ENCODE data around the gene DPYD. TPM values are rescaled to one million over a fixed set of nuclear protein-coding genes. Genes with fewer than 3 reads are reported as not detected.

The DPYD gene
- total and polyA plus RNA-seq, 9 of the 15 experiments (the other 6 are each of a cell fraction or from before 2014, with no cell fraction given), result 0.03 to 0.25 (median 0.08) TPM; not detected in 2

DNA sequence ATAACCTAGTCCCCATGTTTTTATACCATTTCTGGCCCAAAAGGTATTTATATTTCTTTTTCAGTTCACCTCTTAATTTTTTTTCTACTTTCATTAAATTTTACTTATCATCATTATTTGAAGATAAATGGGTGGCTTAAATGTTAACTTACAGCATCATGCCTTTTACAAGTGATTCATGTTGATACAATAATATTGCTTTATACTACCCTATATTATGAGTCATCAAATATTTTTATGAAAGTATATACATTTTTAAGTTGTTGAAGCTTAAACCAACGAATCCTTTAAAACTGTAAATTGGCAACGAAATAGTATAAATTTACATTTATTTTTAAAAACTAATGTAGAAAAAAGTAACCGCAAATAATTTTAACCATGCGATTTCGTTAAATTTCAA is 207.9 kb downstream of the DPYD start:
- no peak overlapping the region for H3K27ac ChIP-seq (ENCODE audit: extremely low read depth, low read depth, low read length)
- FAIRE-seq (no peak), ATAC-seq (no peak), DNase-seq (ENCODE audit: extremely low read depth in 1 of 4, low spot score in 3 of 4) (no peak)
- H3K9me3 ChIP-seq (replicated peaks; ENCODE audit: control insufficient read depth, insufficient read depth, low read depth, low read length), result 0 out of 2 replicates have a peak, but pooled peaks cover 1% of the 10 kb centered on the region
- H2AFZ ChIP-seq (ENCODE audit: low read depth, low read length), result no peak overlapping the region
- H3K4me1 ChIP-seq (replicated peaks in 1 of 2; ENCODE audit: control insufficient read depth in 2 of 2, insufficient read depth in 2 of 2, low read length in 2 of 2), result no peaks in the 10 kb centered on the region
- ChIA-PET POLR2A (no interaction called here), CTCF (ENCODE audit: low intra/inter-chr PET ratio) (no interaction called here)
- no peaks in the 10 kb centered on the region for H3K36me3 ChIP-seq (ENCODE audit: control insufficient read depth, insufficient read depth, low read length)
- intact Hi-C loops (cut with micrococcal nuclease) (no loop called here), in situ Hi-C loops (cut with MboI) (no loop called here)
- H3K79me2 ChIP-seq (ENCODE audit: control insufficient read depth, insufficient read depth, low read length), result no peaks in the 10 kb centered on the region
- no peaks in the 10 kb centered on the region for H3K27me3 ChIP-seq (ENCODE audit: control insufficient read depth in 2 of 2, insufficient read depth in 2 of 2, low read length in 2 of 2)
- 11% methylated on average over 5 of the region's 5 CpGs for WGBS (ENCODE audit: insufficient coverage, low coverage, missing lambda C conversion rate)
- TF ChIP-seq RUNX1 (IDR thresholded peaks at IDR 0.05; ENCODE audit: low read depth) (no peak), SREBF2 (CRISPR knock-in tag; IDR thresholded peaks at IDR 0.05) (no peak), C11orf30 (IDR thresholded peaks at IDR 0.05; ENCODE audit: low read depth) (no peak), SMARCC2 (IDR thresholded peaks at IDR 0.05; ENCODE audit: low read depth) (no peak), GABPB1 (CRISPR knock-in tag; IDR thresholded peaks at IDR 0.05) (no peak), SRSF7 (optimal IDR thresholded peaks at IDR 0.05; ENCODE audit: low read depth, low read length) (no peak), KLF16 (IDR thresholded peaks at IDR 0.05) (no peak), ELF4 (CRISPR knock-in tag; IDR thresholded peaks at IDR 0.05) (no peak), PHTF2 (CRISPR knock-in tag; IDR thresholded peaks at IDR 0.05) (no peak), PTTG1 (tag; IDR thresholded peaks at IDR 0.05; ENCODE audit: low read depth) (no peak), FOXP1 (CRISPR knock-in tag; IDR thresholded peaks at IDR 0.05) (no peak), ZNF444 (CRISPR knock-in tag; IDR thresholded peaks at IDR 0.05) (no peak), RBM14 (IDR thresholded peaks at IDR 0.05; ENCODE audit: borderline replicate concordance, insufficient read depth, low read depth, low read length) (no peak), KLF6 (CRISPR knock-in tag; IDR thresholded peaks at IDR 0.05; ENCODE audit: borderline replicate concordance) (no peak), ZNF146 (CRISPR knock-in tag; IDR thresholded peaks at IDR 0.05; ENCODE audit: unreplicated experiment) (no peak), POLR2B (IDR thresholded peaks at IDR 0.05; ENCODE audit: low read depth, partially characterized antibody) (no peak), POLR2H (tag; IDR thresholded peaks at IDR 0.05; ENCODE audit: low read depth) (no peak), ZNF232 (CRISPR knock-in tag; IDR thresholded peaks at IDR 0.05) (no peak)
- TF ChIP-seq, protein P1, sequence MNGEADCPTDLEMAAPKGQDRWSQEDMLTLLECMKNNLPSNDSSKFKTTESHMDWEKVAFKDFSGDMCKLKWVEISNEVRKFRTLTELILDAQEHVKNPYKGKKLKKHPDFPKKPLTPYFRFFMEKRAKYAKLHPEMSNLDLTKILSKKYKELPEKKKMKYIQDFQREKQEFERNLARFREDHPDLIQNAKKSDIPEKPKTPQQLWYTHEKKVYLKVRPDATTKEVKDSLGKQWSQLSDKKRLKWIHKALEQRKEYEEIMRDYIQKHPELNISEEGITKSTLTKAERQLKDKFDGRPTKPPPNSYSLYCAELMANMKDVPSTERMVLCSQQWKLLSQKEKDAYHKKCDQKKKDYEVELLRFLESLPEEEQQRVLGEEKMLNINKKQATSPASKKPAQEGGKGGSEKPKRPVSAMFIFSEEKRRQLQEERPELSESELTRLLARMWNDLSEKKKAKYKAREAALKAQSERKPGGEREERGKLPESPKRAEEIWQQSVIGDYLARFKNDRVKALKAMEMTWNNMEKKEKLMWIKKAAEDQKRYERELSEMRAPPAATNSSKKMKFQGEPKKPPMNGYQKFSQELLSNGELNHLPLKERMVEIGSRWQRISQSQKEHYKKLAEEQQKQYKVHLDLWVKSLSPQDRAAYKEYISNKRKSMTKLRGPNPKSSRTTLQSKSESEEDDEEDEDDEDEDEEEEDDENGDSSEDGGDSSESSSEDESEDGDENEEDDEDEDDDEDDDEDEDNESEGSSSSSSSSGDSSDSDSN (IDR thresholded peaks at IDR 0.05; ENCODE audit: borderline replicate concordance in 1 of 2, low read depth in 2 of 2, low read length in 2 of 2), result no peak
- TF ChIP-seq, protein P2, sequence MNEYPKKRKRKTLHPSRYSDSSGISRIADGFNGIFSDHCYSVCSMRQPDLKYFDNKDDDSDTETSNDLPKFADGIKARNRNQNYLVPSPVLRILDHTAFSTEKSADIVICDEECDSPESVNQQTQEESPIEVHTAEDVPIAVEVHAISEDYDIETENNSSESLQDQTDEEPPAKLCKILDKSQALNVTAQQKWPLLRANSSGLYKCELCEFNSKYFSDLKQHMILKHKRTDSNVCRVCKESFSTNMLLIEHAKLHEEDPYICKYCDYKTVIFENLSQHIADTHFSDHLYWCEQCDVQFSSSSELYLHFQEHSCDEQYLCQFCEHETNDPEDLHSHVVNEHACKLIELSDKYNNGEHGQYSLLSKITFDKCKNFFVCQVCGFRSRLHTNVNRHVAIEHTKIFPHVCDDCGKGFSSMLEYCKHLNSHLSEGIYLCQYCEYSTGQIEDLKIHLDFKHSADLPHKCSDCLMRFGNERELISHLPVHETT (CRISPR knock-in tag; conservative IDR thresholded peaks at IDR 0.05 in 1 of 2, IDR thresholded peaks at IDR 0.05 in 1 of 2), result no peak
- H3K9ac ChIP-seq (ENCODE audit: insufficient read depth in 1 of 2, low read depth in 2 of 2, low read length in 2 of 2), result no peak overlapping the region
- no TSS peak for BruUV-seq (replicated peaks)
- H3K4me3 ChIP-seq, result no peak overlapping the region
- no peaks in the 10 kb centered on the region for H4K20me1 ChIP-seq (replicated peaks; ENCODE audit: control insufficient read depth, insufficient read depth, low read length)
- no peaks in the 10 kb centered on the region for H3K9me1 ChIP-seq (ENCODE audit: control insufficient read depth, insufficient read depth, low read length)
- H3K4me2 ChIP-seq (ENCODE audit: insufficient read depth, low read length), result no peak overlapping the region
